ENCODE measurements around the gene SIPA1L3. TPM values are rescaled to one million over a fixed set of nuclear protein-coding genes. Genes with fewer than 3 reads are reported as not detected.

Gene SIPA1L3
- total and polyA plus RNA-seq, 2 of the 13 experiments (the other 11 are each of a cell fraction or from before 2014, with no cell fraction given), result 5.5 to 7.7 TPM

DNA sequence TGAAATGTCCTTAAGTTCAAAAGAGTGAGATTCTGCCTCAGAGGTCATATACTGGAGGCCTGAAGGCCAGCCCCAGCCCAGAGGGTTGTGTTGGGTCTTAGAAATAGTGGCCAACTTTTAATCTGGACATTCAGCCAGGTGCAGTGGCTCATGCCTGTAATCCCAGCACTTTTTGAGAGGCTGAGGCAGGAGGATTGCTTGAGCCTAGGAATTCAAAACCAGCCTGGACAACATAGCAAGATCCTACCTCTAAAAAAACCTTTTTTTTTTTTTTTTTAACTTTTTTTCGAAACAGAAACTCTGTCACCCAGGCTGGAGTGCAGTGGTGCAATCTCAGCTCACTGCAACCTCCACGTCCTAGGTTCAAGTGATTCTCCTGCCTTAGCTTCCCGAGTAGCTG is 301.6 kb downstream of the SIPA1L3 start:
- Histone ChIP-seq H3K9me3 (ENCODE audit: low read length) (no peaks in the 10 kb centered on the region), H3K4me1 (ENCODE audit: insufficient read depth, low read length) (no peaks in the 10 kb centered on the region), H3K27ac (ENCODE audit: extremely low read length, insufficient read depth, low read length) (no peak overlapping the region), H3K4me3 (replicated peaks in 1 of 3; ENCODE audit: insufficient read depth in 1 of 3, low read depth in 2 of 3, low read length in 3 of 3) (no peak overlapping the region), H3K9ac (ENCODE audit: insufficient read depth, low read depth, low read length) (no peak overlapping the region), H3K79me2 (ENCODE audit: insufficient read depth, low read length) (no peaks in the 10 kb centered on the region), H2AFZ (ENCODE audit: low read length) (no peak overlapping the region), H3K36me3 (replicated peaks in 1 of 2; ENCODE audit: control insufficient read depth in 1 of 2, insufficient read depth in 2 of 2, low read length in 2 of 2) (no peaks in the 10 kb centered on the region), H3K27me3 (ENCODE audit: control insufficient read depth in 1 of 2, insufficient read depth in 2 of 2, low read length in 2 of 2) (no peaks in the 10 kb centered on the region), H4K20me1 (ENCODE audit: insufficient read depth, low read length) (no peaks in the 10 kb centered on the region), H3K4me2 (ENCODE audit: low read depth, low read length) (no peak overlapping the region)
- TF ChIP-seq ZNF274 (CRISPR knock-in tag; IDR thresholded peaks at IDR 0.05), result no peak
- 0 out of 2 replicates have a peak, but pooled peaks have one; percentile 10 for TF ChIP-seq ZNF121 (CRISPR knock-in tag; IDR thresholded peaks at IDR 0.05)
- TF ChIP-seq MTF2 (CRISPR knock-in tag; IDR thresholded peaks at IDR 0.05; ENCODE audit: borderline replicate concordance), result no peak
- ChIA-PET POLR2A (no interaction called here), CTCF (ENCODE audit: low intra/inter-chr PET ratio, low total read pairs) (no interaction called here)
- no peak for DNase-seq (ENCODE audit: low spot score)
- in situ Hi-C loops (cut with HindIII; ENCODE audit: extremely low pct_ligation_motif_present, low pct_unique_long_range_greater_than_20kb) (no loop called here), intact Hi-C loops (cut with micrococcal nuclease; ENCODE audit: unreplicated experiment) (no loop called here)
- no peak for ATAC-seq
- no peak for FAIRE-seq
- BruUV-seq (replicated peaks), result no TSS peak
- WGBS (ENCODE audit: low lambda C conversion rate), result 98% methylated on average over 3 of the region's 3 CpGs

DNA sequence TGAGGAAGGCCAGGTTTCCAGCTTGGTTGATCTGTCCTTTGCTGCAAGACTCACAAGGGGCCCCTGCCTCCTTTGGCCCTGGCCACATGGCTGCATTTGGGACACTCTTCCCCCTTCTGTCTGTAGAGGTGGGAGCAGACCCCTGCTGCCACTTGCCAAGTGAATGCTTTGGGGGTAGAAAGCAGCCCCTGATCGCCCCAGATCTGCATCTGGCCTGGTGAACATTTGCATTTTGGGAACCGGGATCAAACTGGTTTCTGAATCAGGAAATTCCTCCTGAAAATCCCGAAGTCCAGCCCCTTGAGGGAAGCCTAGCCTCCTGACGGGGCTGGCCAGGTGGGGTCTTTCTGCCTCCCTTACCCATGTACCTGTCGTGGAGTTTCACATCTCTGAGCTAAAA is 302.1 kb downstream of the SIPA1L3 start:
- DNase-seq (ENCODE audit: low spot score), result no peak
- no peak overlapping the region for H3K9ac ChIP-seq (ENCODE audit: insufficient read depth, low read depth, low read length)
- intact Hi-C loops (cut with micrococcal nuclease; ENCODE audit: unreplicated experiment) (no loop called here), in situ Hi-C loops (cut with HindIII; ENCODE audit: extremely low pct_ligation_motif_present, low pct_unique_long_range_greater_than_20kb) (no loop called here)
- FAIRE-seq, result no peak
- no peak overlapping the region for H3K4me2 ChIP-seq (ENCODE audit: low read depth, low read length)
- no peak for ATAC-seq
- H3K9me3 ChIP-seq (ENCODE audit: low read length), result no peaks in the 10 kb centered on the region
- no peaks in the 10 kb centered on the region for H3K36me3 ChIP-seq (replicated peaks in 1 of 2; ENCODE audit: control insufficient read depth in 1 of 2, insufficient read depth in 2 of 2, low read length in 2 of 2)
- ChIA-PET CTCF (ENCODE audit: low intra/inter-chr PET ratio, low total read pairs) (no interaction called here), POLR2A (no interaction called here)
- H3K27ac ChIP-seq (ENCODE audit: extremely low read length, insufficient read depth, low read length), result no peak overlapping the region
- H2AFZ ChIP-seq (ENCODE audit: low read length), result no peak overlapping the region
- BruUV-seq (replicated peaks), result no TSS peak
- H3K79me2 ChIP-seq (ENCODE audit: insufficient read depth, low read length), result no peaks in the 10 kb centered on the region
- H3K27me3 ChIP-seq (ENCODE audit: control insufficient read depth in 1 of 2, insufficient read depth in 2 of 2, low read length in 2 of 2), result no peaks in the 10 kb centered on the region
- H4K20me1 ChIP-seq (ENCODE audit: insufficient read depth, low read length), result no peaks in the 10 kb centered on the region
- no peaks in the 10 kb centered on the region for H3K4me1 ChIP-seq (ENCODE audit: insufficient read depth, low read length)
- 84% methylated on average over 4 of the region's 5 CpGs for WGBS (ENCODE audit: low lambda C conversion rate)
- H3K4me3 ChIP-seq (replicated peaks in 1 of 3; ENCODE audit: insufficient read depth in 1 of 3, low read depth in 2 of 3, low read length in 3 of 3), result no peak overlapping the region
- TF ChIP-seq ZNF605 (CRISPR knock-in tag; IDR thresholded peaks at IDR 0.05), result no peak
- TF ChIP-seq, protein P1, sequence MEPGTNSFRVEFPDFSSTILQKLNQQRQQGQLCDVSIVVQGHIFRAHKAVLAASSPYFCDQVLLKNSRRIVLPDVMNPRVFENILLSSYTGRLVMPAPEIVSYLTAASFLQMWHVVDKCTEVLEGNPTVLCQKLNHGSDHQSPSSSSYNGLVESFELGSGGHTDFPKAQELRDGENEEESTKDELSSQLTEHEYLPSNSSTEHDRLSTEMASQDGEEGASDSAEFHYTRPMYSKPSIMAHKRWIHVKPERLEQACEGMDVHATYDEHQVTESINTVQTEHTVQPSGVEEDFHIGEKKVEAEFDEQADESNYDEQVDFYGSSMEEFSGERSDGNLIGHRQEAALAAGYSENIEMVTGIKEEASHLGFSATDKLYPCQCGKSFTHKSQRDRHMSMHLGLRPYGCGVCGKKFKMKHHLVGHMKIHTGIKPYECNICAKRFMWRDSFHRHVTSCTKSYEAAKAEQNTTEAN (CRISPR knock-in tag; conservative IDR thresholded peaks at IDR 0.05), result no peak
- TF ChIP-seq, protein P2, sequence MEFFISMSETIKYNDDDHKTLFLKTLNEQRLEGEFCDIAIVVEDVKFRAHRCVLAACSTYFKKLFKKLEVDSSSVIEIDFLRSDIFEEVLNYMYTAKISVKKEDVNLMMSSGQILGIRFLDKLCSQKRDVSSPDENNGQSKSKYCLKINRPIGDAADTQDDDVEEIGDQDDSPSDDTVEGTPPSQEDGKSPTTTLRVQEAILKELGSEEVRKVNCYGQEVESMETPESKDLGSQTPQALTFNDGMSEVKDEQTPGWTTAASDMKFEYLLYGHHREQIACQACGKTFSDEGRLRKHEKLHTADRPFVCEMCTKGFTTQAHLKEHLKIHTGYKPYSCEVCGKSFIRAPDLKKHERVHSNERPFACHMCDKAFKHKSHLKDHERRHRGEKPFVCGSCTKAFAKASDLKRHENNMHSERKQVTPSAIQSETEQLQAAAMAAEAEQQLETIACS (CRISPR knock-in tag; IDR thresholded peaks at IDR 0.05), result no peak
- TF ChIP-seq, protein P3, sequence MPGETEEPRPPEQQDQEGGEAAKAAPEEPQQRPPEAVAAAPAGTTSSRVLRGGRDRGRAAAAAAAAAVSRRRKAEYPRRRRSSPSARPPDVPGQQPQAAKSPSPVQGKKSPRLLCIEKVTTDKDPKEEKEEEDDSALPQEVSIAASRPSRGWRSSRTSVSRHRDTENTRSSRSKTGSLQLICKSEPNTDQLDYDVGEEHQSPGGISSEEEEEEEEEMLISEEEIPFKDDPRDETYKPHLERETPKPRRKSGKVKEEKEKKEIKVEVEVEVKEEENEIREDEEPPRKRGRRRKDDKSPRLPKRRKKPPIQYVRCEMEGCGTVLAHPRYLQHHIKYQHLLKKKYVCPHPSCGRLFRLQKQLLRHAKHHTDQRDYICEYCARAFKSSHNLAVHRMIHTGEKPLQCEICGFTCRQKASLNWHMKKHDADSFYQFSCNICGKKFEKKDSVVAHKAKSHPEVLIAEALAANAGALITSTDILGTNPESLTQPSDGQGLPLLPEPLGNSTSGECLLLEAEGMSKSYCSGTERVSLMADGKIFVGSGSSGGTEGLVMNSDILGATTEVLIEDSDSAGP (CRISPR knock-in tag; IDR thresholded peaks at IDR 0.05; ENCODE audit: borderline replicate concordance), result no peak
- TF ChIP-seq, protein P4, sequence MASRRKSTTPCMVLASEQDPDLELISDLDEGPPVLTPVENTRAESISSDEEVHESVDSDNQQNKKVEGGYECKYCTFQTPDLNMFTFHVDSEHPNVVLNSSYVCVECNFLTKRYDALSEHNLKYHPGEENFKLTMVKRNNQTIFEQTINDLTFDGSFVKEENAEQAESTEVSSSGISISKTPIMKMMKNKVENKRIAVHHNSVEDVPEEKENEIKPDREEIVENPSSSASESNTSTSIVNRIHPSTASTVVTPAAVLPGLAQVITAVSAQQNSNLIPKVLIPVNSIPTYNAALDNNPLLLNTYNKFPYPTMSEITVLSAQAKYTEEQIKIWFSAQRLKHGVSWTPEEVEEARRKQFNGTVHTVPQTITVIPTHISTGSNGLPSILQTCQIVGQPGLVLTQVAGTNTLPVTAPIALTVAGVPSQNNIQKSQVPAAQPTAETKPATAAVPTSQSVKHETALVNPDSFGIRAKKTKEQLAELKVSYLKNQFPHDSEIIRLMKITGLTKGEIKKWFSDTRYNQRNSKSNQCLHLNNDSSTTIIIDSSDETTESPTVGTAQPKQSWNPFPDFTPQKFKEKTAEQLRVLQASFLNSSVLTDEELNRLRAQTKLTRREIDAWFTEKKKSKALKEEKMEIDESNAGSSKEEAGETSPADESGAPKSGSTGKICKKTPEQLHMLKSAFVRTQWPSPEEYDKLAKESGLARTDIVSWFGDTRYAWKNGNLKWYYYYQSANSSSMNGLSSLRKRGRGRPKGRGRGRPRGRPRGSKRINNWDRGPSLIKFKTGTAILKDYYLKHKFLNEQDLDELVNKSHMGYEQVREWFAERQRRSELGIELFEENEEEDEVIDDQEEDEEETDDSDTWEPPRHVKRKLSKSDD (CRISPR knock-in tag; IDR thresholded peaks at IDR 0.05; ENCODE audit: low read depth), result no peak
- no peak for TF ChIP-seq ZNF792 (CRISPR knock-in tag; IDR thresholded peaks at IDR 0.05)
- TF ChIP-seq ZBTB21 (CRISPR knock-in tag; IDR thresholded peaks at IDR 0.05), result no peak
- TF ChIP-seq JARID2 (CRISPR knock-in tag; IDR thresholded peaks at IDR 0.05; ENCODE audit: insufficient replicate concordance), result no peak
- no peak for TF ChIP-seq ZNF543 (CRISPR knock-in tag; IDR thresholded peaks at IDR 0.05)
- TF ChIP-seq SMC3 (IDR thresholded peaks at IDR 0.05; ENCODE audit: low read length), result no peak
